Measurements from ENCODE around the gene RNF2. TPM values are rescaled to one million over a fixed set of nuclear protein-coding genes. Genes with fewer than 3 reads are reported as not detected.

Gene RNF2
- total RNA-seq: 50.7 TPM

DNA sequence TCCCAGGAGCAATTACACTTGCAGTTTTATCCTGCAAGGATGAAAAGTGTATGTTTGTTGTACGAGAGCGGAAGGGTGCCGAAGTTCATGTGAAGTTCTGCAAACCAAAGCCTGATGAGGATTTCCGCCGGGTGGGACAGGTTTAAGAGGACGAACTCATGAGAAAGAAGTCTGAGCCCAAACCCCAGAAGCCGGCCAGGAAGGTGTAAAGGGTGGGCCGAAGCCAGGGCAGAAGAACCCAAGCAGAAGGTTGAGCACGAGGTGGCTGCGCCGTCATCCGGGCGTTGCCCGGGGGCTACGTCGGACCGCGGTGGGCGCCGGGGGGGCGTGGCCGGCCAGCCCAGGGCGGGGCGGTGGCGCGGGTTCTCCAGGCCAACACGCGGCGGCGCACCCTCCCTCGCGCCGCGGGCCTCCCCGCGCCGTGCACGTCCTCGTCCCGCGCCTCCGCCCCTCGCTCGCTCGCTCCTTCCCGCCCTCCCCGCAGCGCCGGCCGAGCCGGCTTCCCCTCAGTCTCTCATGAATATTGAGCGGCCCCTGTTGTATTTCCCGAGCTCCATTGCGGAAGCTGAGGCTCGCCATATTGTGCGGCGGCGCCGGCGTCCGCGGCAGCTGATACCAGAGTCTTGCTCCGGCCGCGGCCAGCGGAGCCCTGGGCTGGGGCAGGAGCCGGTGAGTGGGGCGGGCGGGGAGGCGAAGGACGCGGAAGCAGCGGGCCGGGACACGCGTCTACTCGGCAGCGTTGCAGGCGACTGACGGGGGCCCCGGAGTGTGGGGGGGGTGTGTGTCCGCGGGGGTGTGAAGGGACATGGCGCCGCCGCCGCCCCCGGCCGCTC lies at the start of gene RNF2:
Gene RNF2 (plus strand): TSS at position 578 of the 833 bp plus-strand sequence. CDS start 41,996 bp downstream, outside the sequence.

Small RNA genes lying within 50 kb of the gene (small RNA-seq; reads per million reads assigned to genes)
- not detected for gene RNA5SP72 (ENCODE audit: low replicate concordance)

Other genes with a start within 250 kb of the RNF2 start
- gene NIBAN1, start 71.0 kb upstream of the RNF2 start, total RNA-seq: 16.3 TPM
- gene TRMT1L, start 111.4 kb downstream of the RNF2 start, total RNA-seq: 20.7 TPM
- gene SWT1, start 111.6 kb downstream of the RNF2 start, total RNA-seq: 11.2 TPM